ENCODE results near the gene TMEM151B. TPM values are rescaled to one million over a fixed set of nuclear protein-coding genes. Genes with fewer than 3 reads are reported as not detected.
A peak's percentile ranks its signal among the peaks of the same experiment; 100 is the strongest.

The TMEM151B gene
- total RNA-seq, 2 donors from 2014 or later = 0.09 to 1.1 TPM

DNA sequence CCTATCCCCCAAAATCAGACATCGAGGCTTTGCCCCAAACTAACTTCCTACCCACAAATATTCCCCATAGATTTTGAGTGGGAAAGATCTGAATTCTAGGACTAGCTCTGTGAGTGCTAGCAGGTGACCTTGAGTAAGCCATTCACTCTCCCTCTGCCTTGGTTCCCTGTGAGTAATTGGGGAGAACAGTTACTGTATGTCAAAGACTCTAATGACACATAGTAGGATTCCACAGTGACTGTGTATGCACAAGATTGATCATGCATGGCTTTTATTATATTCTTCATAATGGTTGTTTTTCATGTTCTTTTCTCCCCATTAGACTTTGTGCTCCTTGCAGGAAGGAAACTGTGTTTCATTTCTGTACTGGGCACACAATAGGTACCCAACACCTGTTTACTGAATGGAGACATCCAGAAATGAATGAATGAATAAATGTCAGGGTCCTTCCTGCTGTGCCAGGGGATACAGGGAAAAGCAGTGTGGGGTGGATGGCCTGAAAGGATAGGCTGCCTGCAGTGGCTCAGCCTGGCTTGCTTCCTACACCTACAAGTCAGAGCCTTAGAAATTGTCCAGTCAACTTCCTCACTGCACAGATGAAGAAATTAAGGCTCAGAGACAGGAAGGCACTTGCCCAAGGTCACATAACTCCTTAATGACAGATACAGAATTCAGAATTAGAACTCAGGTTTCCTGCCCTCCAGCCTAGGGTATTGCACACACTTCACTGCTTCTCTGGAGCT, 901 bp upstream of the TMEM151B start:
- 81% methylated on average over 1 of the region's 1 CpG for WGBS
- no peak overlapping the region for H3K27ac ChIP-seq
- no peaks in the 10 kb centered on the region for H3K27me3 ChIP-seq (replicated peaks; ENCODE audit: insufficient read depth)
- intact Hi-C loops (cut with DNase I) = loop anchor here (2.0 to 5.0 kb wide), 2 partner anchors 38 to 69 kb away; no protein-coding TSS in a partner anchor
- DNase-seq (ENCODE audit: low spot score) = no peak
- H3K36me3 ChIP-seq = no peaks in the 10 kb centered on the region
- H3K4me3 ChIP-seq = no peak overlapping the region
- peaks cover under 1% of the 10 kb centered on the region for H3K4me1 ChIP-seq (replicated peaks)
- TF ChIP-seq CTCF (IDR thresholded peaks at IDR 0.05) (no peak), POLR2A (IDR thresholded peaks at IDR 0.05) (no peak), POLR2AphosphoS5 (IDR thresholded peaks at IDR 0.05) (no peak)
- H3K9me3 ChIP-seq = no peaks in the 10 kb centered on the region

GRCh38 chr6:44270526-44271405, 516 bp downstream of the TMEM151B start:
- no peak for TF ChIP-seq POLR2A (IDR thresholded peaks at IDR 0.05)
- no peak for TF ChIP-seq CTCF (IDR thresholded peaks at IDR 0.05)
- TF ChIP-seq POLR2AphosphoS5 (IDR thresholded peaks at IDR 0.05) = no peak
- Histone ChIP-seq H3K27ac (no peak overlapping the region), H3K36me3 (no peaks in the 10 kb centered on the region), H3K4me1 (replicated peaks) (no peaks in the 10 kb centered on the region), H3K4me3 (peak overlapping the region; percentile 29 to 45), H3K27me3 (replicated peaks; ENCODE audit: insufficient read depth) (peaks cover 5% of the 10 kb centered on the region), H3K9me3 (no peaks in the 10 kb centered on the region)
- intact Hi-C loops (cut with DNase I) = no loop called here
- WGBS = 4% methylated on average over 37 of the region's 90 CpGs
- no peak for DNase-seq (ENCODE audit: low spot score)

GRCh38 chr6:44271406-44271723, 1.1 kb downstream of the TMEM151B start:
- DNase-seq (ENCODE audit: low spot score) = no peak
- no peak overlapping the region for H3K4me3 ChIP-seq
- H3K36me3 ChIP-seq = no peaks in the 10 kb centered on the region
- H3K27me3 ChIP-seq (replicated peaks; ENCODE audit: insufficient read depth) = peaks cover 5% of the 10 kb centered on the region
- H3K9me3 ChIP-seq = no peaks in the 10 kb centered on the region
- no peak overlapping the region for H3K27ac ChIP-seq
- intact Hi-C loops (cut with DNase I) = no loop called here
- 90% methylated on average over 6 of the region's 6 CpGs for WGBS
- no peaks in the 10 kb centered on the region for H3K4me1 ChIP-seq (replicated peaks)
- TF ChIP-seq CTCF (IDR thresholded peaks at IDR 0.05) (no peak), POLR2AphosphoS5 (IDR thresholded peaks at IDR 0.05) (no peak), POLR2A (IDR thresholded peaks at IDR 0.05) (no peak)

GRCh38 chr6:44271914-44272313, 1.7 kb downstream of the TMEM151B start:
- Histone ChIP-seq H3K9me3 (no peaks in the 10 kb centered on the region), H3K4me3 (no peak overlapping the region), H3K27me3 (replicated peaks; ENCODE audit: insufficient read depth) (peaks cover 5% of the 10 kb centered on the region), H3K4me1 (replicated peaks) (no peaks in the 10 kb centered on the region), H3K36me3 (no peaks in the 10 kb centered on the region), H3K27ac (no peak overlapping the region)
- 62% methylated on average over 3 of the region's 3 CpGs for WGBS
- intact Hi-C loops (cut with DNase I) = no loop called here
- no peak for TF ChIP-seq POLR2AphosphoS5 (IDR thresholded peaks at IDR 0.05)
- no peak for TF ChIP-seq POLR2A (IDR thresholded peaks at IDR 0.05)
- TF ChIP-seq CTCF (IDR thresholded peaks at IDR 0.05) = no peak
- DNase-seq (ENCODE audit: low spot score) = no peak
